ENCODE measurements around the gene CDC42EP2. TPM values are rescaled to one million over a fixed set of nuclear protein-coding genes. Genes with fewer than 3 reads are reported as not detected.

CDC42EP2 gene
- total and polyA plus RNA-seq, 10 of the 15 experiments (the other 5 are each of a cell fraction or from before 2014, with no cell fraction given), result 0.03 to 1.2 (median 0.09) TPM; not detected in 3

DNA sequence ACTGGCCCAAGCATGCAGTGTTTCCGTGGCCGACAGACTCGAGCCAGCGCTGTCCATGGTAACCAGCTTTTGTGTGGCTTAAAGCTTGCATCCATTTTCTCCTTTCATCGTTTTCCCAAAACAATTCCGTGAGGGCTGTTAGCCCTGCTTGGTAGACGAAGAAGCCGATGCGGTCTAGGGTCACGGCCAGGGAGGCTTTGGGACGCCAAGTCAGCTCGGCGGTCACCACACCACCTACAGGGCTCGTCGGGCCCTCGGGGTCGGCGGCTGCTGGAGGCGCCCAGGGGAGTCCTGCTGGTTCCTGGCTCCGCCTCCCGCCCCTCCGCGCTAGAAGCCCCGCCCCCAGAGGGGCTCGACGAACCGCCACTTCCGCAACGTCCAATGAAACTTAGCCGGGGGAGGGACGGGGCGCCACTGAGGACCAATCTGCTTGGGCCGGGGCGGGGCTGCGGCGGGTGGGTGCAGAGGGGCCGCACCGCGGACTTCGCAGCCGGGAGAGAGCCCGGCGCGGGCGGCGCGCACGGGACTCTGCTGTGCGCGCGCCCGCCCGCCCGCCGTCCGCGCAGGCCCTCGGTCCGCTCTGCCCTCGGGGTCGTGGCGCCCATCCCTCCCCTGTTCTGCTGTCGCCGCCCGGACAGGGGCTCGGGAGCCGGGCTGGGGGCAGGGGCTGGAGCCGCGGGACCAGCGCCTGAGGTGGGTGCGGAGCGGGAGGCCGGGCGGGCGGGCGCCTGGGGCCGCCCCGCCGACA lies 39.8 kb downstream of the CDC42EP2 start, which contains the start of gene TIGD3:
Gene TIGD3 (plus strand): TSS at position 487 of the 748 bp plus-strand sequence. CDS start 1,058 bp downstream, outside the sequence.
- peak within 1 kb of the TSS; percentile 89; the same call in 1 of the 2 replicates for H3K4me3 ChIP-seq
- RAD21 ChIA-PET (ENCODE audit: unreplicated experiment), result no interaction called here
- peak within 1 kb of the TSS; percentile 62 for H2AFZ ChIP-seq (ENCODE audit: control insufficient read depth, low read depth, low read length)
- ATAC-seq, result peak; percentile 98
- H3K27me3 ChIP-seq (replicated peaks in 1 of 2; ENCODE audit: control insufficient read depth in 2 of 2, insufficient read depth in 2 of 2, low read length in 1 of 2), result 0 out of 4 replicates have a peak, but pooled peaks cover 0 to 3% of the 10 kb centered on the region in 2 experiments
- no peak within 1 kb of the TSS for H3K27ac ChIP-seq (ENCODE audit: control insufficient read depth, insufficient read depth)
- peak; percentile 75 for DNase-seq (ENCODE audit: low read depth, low spot score)
- H3K4me1 ChIP-seq (ENCODE audit: control insufficient read depth, insufficient read depth, low read length), result peaks cover 4% of the 10 kb centered on the region
- peak within 1 kb of the TSS; percentile 97 for H3K4me2 ChIP-seq (ENCODE audit: control insufficient read depth, insufficient read depth)
- CTCF ChIA-PET, result interaction anchor here (0.6 to 1.3 kb wide), 3 partner anchors 15 to 163 kb away, joined by 3 read pairs; no protein-coding TSS in a partner anchor
- in situ Hi-C loops (cut with MboI) (no loop called here), intact Hi-C loops (cut with micrococcal nuclease; ENCODE audit: unreplicated experiment) (no loop called here)
- SMC1A ChIA-PET (ENCODE audit: uncharacterized antibody, unreplicated experiment), result interaction anchor here (0.6 to 1.0 kb wide), 3 partner anchors 20 to 38 kb away, joined by 3 read pairs; partner anchors contain the start of gene DPF2
- H4K20me1 ChIP-seq (ENCODE audit: control insufficient read depth, insufficient read depth), result no peaks in the 10 kb centered on the region
- POLR2A ChIA-PET, result interaction anchor here (1.4 kb wide), 1 partner anchor 21 kb away, joined by 3 read pairs; no protein-coding TSS in a partner anchor
- no peaks in the 10 kb centered on the region for H3K9me3 ChIP-seq (replicated peaks; ENCODE audit: control insufficient read depth, insufficient read depth, low read length)
- no TSS peak for BruUV-seq (replicated peaks)
- peak within 1 kb of the TSS; percentile 54; the same call in 1 of the 2 replicates for H3K9ac ChIP-seq (ENCODE audit: control insufficient read depth, insufficient read depth, low read length)
- H3K36me3 ChIP-seq (ENCODE audit: control insufficient read depth in 2 of 2, insufficient read depth in 2 of 2, low read length in 1 of 2), result peaks cover 13 to 17% of the 10 kb centered on the region in 2 experiments; a peak in 3 of 4 replicates
- H3K79me2 ChIP-seq (ENCODE audit: control insufficient read depth, insufficient read depth, low read length), result no peaks in the 10 kb centered on the region
- 4% methylated on average over 27 of the region's 79 CpGs for WGBS (ENCODE audit: insufficient coverage, insufficient replicate concordance, low lambda C conversion rate, missing lambda C conversion rate)
- peak; percentile 56 for FAIRE-seq
- TF ChIP-seq NR2C1 (IDR thresholded peaks at IDR 0.05) (no peak), CEBPZ (IDR thresholded peaks at IDR 0.05; ENCODE audit: low read depth, low read length) (no peak), CBX5 (IDR thresholded peaks at IDR 0.05; ENCODE audit: low read depth) (no peak), IKZF2 (IDR thresholded peaks at IDR 0.05) (no peak), JUND (IDR thresholded peaks at IDR 0.05; ENCODE audit: low read depth, low read length) (no peak), LARP7 (IDR thresholded peaks at IDR 0.05) (peak; percentile 77), BCL3 (IDR thresholded peaks at IDR 0.05; ENCODE audit: borderline replicate concordance, insufficient read depth, low read depth, low read length, poor library complexity, severe bottlenecking) (peak; percentile 6), ZBTB4 (CRISPR knock-in tag; IDR thresholded peaks at IDR 0.05) (no peak), YY1 (IDR thresholded peaks at IDR 0.05; ENCODE audit: low read depth, low read length) (0 out of 2 replicates have a peak, but pooled peaks have one; percentile 9), MAX (IDR thresholded peaks at IDR 0.05; ENCODE audit: low read depth, low read length) (no peak)
- TF ChIP-seq, protein P1, sequence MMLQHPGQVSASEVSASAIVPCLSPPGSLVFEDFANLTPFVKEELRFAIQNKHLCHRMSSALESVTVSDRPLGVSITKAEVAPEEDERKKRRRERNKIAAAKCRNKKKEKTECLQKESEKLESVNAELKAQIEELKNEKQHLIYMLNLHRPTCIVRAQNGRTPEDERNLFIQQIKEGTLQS (IDR thresholded peaks at IDR 0.05; ENCODE audit: borderline replicate concordance, extremely low read depth, low read depth, low read length), result no peak

Measured in GM12878 (cell line).